Cardiac muscle cell (in vitro differentiated cells and primary cell): ENCODE data around the gene CLTCL1. TPM values are rescaled to one million over a fixed set of nuclear protein-coding genes. Genes with fewer than 3 reads are reported as not detected.

Experiments
- DNase-seq, 2 donors: peaks; one replicate each; pipeline versions ENCODE4 v3.0.0 to v3.0.0-alpha.2; 2010 to 2017; ENCODE audit warnings: low read depth in 1 of 2, low spot score in 1 of 2
- H3K27ac ChIP-seq: fragments of 200-600 bp; sonication (generic); 2 replicates; pipeline ENCODE4 v1.5.1; 2016
- H3K27me3 ChIP-seq: fragments of 200-600 bp; sonication (generic); 2 replicates; pipeline ENCODE4 v1.6.0; 2016; ENCODE audit warnings: control low read depth
- H3K36me3 ChIP-seq: fragments of 200-600 bp; sonication (generic); 2 replicates; pipeline ENCODE4 v1.5.1; 2016; ENCODE audit warnings: control low read depth
- H3K4me1 ChIP-seq: fragments of 200-600 bp; sonication (generic); 2 replicates; pipeline ENCODE4 v1.8.1; 2017; ENCODE audit warnings: low read depth, mild to moderate bottlenecking, mixed run types
- H3K4me3 ChIP-seq: fragments of 200-600 bp; sonication (generic); 2 replicates; pipeline ENCODE4 v1.5.1; 2016; ENCODE audit warnings: mild to moderate bottlenecking
- H3K9me3 ChIP-seq: fragments of 200-600 bp; sonication (generic); 2 replicates; pipeline ENCODE4 v1.5.1; 2017; ENCODE audit warnings: low read depth, mild to moderate bottlenecking, control low read depth
- polyA plus RNA-seq: library from polyadenylated mRNA; unstranded; fragments of >200 nt; fragmentation: Nextera tagmentation; extraction: Ambion mirVana; gene quantifications from 2 replicates; pipeline ENCODE4 v1.2.1, GENCODE V29; 2016
- total RNA-seq: library from RNA; depleted of rRNA; stranded (reverse); fragments of >200 nt; gene quantifications from 2 replicates; pipeline ENCODE4 v1.2.3, GENCODE V29; 2016
- TF ChIP-seq, protein P1 (sequence below): IDR thresholded peaks from 2 replicates; pipeline ENCODE4 v1.5.1; 2012; ENCODE audit warnings: low read depth, mild to moderate bottlenecking, low read length

Gene CLTCL1
- total and polyA plus RNA-seq, 2 experiments from 2014 or later, result 3.9 to 12.2 TPM

DNA sequence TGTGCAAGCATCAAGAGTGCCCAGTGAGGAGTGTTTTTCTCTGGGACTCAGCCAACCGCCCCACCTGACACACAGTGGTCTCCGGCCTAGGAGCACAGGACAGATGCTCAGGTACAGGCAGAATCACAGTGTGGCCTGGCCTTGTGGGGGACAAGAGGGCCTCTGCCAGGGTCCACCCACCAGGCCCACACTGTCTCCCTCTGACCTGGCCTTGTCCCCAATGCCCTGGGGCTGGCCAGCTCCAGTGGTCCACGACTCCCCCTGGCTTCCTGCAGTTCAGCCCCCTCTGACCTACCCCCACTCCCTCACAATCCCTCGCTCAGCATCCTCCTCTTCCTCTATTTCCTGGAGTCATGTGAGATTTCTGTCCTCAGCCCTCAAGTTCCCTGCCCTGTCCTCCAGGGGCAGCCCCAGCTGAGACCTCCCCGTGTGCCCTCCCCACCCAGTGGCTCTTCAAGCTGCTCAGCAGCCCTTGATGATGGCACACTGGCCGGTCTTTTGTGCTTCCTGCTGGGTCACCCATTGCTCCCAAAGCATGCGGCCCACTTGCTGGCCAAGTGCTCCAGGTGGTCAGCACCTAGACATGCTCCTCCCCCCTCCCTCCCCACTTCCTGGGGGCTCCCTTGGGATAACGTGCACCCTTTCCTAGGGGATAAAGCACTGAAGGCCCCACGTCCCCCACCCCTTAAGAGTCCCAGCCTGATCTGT is 158.7 kb downstream of the CLTCL1 start:
- TF ChIP-seq, protein P1, sequence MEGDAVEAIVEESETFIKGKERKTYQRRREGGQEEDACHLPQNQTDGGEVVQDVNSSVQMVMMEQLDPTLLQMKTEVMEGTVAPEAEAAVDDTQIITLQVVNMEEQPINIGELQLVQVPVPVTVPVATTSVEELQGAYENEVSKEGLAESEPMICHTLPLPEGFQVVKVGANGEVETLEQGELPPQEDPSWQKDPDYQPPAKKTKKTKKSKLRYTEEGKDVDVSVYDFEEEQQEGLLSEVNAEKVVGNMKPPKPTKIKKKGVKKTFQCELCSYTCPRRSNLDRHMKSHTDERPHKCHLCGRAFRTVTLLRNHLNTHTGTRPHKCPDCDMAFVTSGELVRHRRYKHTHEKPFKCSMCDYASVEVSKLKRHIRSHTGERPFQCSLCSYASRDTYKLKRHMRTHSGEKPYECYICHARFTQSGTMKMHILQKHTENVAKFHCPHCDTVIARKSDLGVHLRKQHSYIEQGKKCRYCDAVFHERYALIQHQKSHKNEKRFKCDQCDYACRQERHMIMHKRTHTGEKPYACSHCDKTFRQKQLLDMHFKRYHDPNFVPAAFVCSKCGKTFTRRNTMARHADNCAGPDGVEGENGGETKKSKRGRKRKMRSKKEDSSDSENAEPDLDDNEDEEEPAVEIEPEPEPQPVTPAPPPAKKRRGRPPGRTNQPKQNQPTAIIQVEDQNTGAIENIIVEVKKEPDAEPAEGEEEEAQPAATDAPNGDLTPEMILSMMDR, result no peak
- no peaks in the 10 kb centered on the region for H3K4me1 ChIP-seq
- H3K4me3 ChIP-seq, result no peak overlapping the region
- H3K27ac ChIP-seq, result no peak overlapping the region
- H3K27me3 ChIP-seq, result no peaks in the 10 kb centered on the region
- DNase-seq, result no peak
- H3K36me3 ChIP-seq, result peaks cover 6% of the 10 kb centered on the region
- no peaks in the 10 kb centered on the region for H3K9me3 ChIP-seq

GRCh38 chr22:19132153-19132552 is 159.4 kb downstream of the CLTCL1 start:
- no peaks in the 10 kb centered on the region for H3K27me3 ChIP-seq
- no peak for DNase-seq
- TF ChIP-seq, protein P1, result no peak

GRCh38 chr22:19131685-19132015 is 159.9 kb downstream of the CLTCL1 start:
- TF ChIP-seq, protein P1, result no peak
- no peak overlapping the region for H3K27ac ChIP-seq
- peaks cover 2% of the 10 kb centered on the region for H3K36me3 ChIP-seq
- no peak overlapping the region for H3K4me3 ChIP-seq
- DNase-seq, result no peak
- no peaks in the 10 kb centered on the region for H3K4me1 ChIP-seq
- H3K9me3 ChIP-seq, result no peaks in the 10 kb centered on the region
- no peaks in the 10 kb centered on the region for H3K27me3 ChIP-seq

More at GRCh38 chr22:19132153-19132552, 159.4 kb downstream of the CLTCL1 start:
- Histone ChIP-seq H3K9me3 (no peaks in the 10 kb centered on the region), H3K4me1 (no peaks in the 10 kb centered on the region), H3K27ac (no peak overlapping the region), H3K36me3 (peaks cover 2% of the 10 kb centered on the region), H3K4me3 (no peak overlapping the region)

DNA sequence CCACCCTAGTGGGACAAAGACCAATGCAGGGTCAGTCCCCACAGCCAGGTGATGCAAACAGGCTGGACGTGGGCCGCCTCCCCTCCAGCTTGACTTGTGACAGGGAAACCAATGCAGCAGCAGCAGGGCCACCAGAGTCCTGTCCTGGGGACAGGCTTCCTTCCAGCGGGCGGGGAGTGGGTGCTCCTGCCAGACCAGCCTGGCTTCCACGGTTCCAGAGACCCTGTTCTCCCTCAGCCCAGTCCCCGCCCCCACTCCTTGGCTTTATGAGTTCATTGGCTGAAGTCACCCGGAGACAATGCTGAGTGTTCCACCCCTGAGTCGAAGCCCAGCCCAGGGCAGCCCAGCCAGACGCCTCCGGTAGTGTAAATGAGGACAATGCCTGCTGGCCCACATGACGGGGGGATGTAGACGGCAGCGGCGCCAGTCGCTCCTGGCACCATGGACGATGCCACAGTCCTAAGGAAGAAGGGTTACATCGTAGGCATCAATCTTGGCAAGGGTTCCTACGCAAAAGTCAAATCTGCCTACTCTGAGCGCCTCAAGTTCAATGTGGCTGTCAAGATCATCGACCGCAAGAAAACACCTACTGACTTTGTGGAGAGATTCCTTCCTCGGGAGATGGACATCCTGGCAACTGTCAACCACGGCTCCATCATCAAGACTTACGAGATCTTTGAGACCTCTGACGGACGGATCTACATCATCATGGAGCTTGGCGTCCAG is 160.4 kb downstream of the CLTCL1 start, which contains the start of gene TSSK2:
Gene TSSK2, plus strand, starts transcription at position 350 of the 726 bp plus-strand sequence. Its CDS starts 92 bp downstream, at position 442.
- no peaks in the 10 kb centered on the region for H3K4me1 ChIP-seq
- no peak for DNase-seq
- TF ChIP-seq, protein P1, result no peak
- H3K4me3 ChIP-seq, result no peak within 1 kb of the TSS
- H3K27ac ChIP-seq, result no peak within 1 kb of the TSS
- no peaks in the 10 kb centered on the region for H3K9me3 ChIP-seq
- no peaks in the 10 kb centered on the region for H3K36me3 ChIP-seq
- H3K27me3 ChIP-seq, result no peaks in the 10 kb centered on the region

DNA sequence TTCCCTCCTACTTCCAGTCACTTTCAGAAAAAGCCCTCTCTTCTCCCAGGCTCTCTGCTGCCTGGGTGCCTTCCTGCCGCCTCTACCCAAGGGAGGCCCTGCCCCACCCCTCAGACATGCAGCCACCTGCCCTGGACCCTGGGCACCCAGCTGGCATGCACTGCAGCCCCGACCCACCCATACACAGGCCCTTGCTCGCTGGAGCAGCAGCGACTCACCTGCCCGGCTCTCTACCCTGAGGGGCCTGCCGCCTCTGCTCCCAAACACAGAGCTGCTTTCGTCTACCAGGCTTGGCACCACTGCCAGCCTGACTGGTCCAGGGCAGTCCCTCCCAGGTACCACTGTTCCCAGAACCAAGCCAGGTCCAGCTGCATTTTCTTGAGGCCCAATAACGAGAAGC is 161.6 kb downstream of the CLTCL1 start:
- Histone ChIP-seq H3K4me1 (no peaks in the 10 kb centered on the region), H3K4me3 (no peak overlapping the region), H3K27ac (no peak overlapping the region), H3K9me3 (no peaks in the 10 kb centered on the region), H3K27me3 (no peaks in the 10 kb centered on the region), H3K36me3 (no peaks in the 10 kb centered on the region)
- TF ChIP-seq, protein P1, result no peak
- DNase-seq, result no peak

Other genes starting within 250 kb of the CLTCL1 start
- 82.1 and 82.9 TPM in 2 replicates for gene DGCR2, start 169.3 kb downstream of the CLTCL1 start, total RNA-seq
- 63.9 and 65.8 TPM in 2 replicates for gene DGCR2, start 169.3 kb downstream of the CLTCL1 start, polyA plus RNA-seq
- gene TSSK2, start 160.4 kb downstream of the CLTCL1 start, total RNA-seq, result not detected in 2 replicates
- not detected in 2 replicates for gene TSSK2, start 160.4 kb downstream of the CLTCL1 start, polyA plus RNA-seq
- gene ESS2, start 147.1 kb downstream of the CLTCL1 start, total RNA-seq, result 23.5 and 26.2 TPM in 2 replicates
- 9.3 and 13.2 TPM in 2 replicates for gene ESS2, start 147.1 kb downstream of the CLTCL1 start, polyA plus RNA-seq
- not detected in 2 replicates for gene GSC2, start 141.4 kb downstream of the CLTCL1 start, total RNA-seq
- not detected in 2 replicates for gene GSC2, start 141.4 kb downstream of the CLTCL1 start, polyA plus RNA-seq
- gene SLC25A1, start 113.0 kb downstream of the CLTCL1 start, total RNA-seq, result 140 and 196 TPM in 2 replicates
- 192 and 238 TPM in 2 replicates for gene SLC25A1, start 113.0 kb downstream of the CLTCL1 start, polyA plus RNA-seq
- 29.7 and 36.9 TPM in 2 replicates for gene HIRA, start 140.0 kb upstream of the CLTCL1 start, total RNA-seq
- gene HIRA, start 140.0 kb upstream of the CLTCL1 start, polyA plus RNA-seq, result 17.1 and 35.9 TPM in 2 replicates
- 38.7 and 43.7 TPM in 2 replicates for gene MRPL40, start 140.8 kb upstream of the CLTCL1 start, total RNA-seq
- 82.9 and 91.3 TPM in 2 replicates for gene MRPL40, start 140.8 kb upstream of the CLTCL1 start, polyA plus RNA-seq
- 102 and 146 TPM in 2 replicates for gene C22orf39, start 156.0 kb upstream of the CLTCL1 start, total RNA-seq
- gene C22orf39, start 156.0 kb upstream of the CLTCL1 start, polyA plus RNA-seq, result 117 and 133 TPM in 2 replicates
- gene UFD1, start 187.5 kb upstream of the CLTCL1 start, total RNA-seq, result 23.4 and 34.2 TPM in 2 replicates
- gene UFD1, start 187.5 kb upstream of the CLTCL1 start, polyA plus RNA-seq, result 36.9 and 77.3 TPM in 2 replicates
- gene CDC45, start 188.2 kb upstream of the CLTCL1 start, total RNA-seq, result 7.6 and 9.1 TPM in 2 replicates
- 11.2 and 15.5 TPM in 2 replicates for gene CDC45, start 188.2 kb upstream of the CLTCL1 start, polyA plus RNA-seq
- 0.74 and 1.0 TPM in 2 replicates for gene CLDN5, start 232.7 kb upstream of the CLTCL1 start, total RNA-seq
- 0.13 and 0.50 TPM in 2 replicates for gene CLDN5, start 232.7 kb upstream of the CLTCL1 start, polyA plus RNA-seq